ENCODE data around the gene OTOGL. TPM values are rescaled to one million over a fixed set of nuclear protein-coding genes. Genes with fewer than 3 reads are reported as not detected.

The OTOGL gene
- polyA plus RNA-seq, 1 of the 3 experiments (the other 2 are of a cell fraction) = 0.61 TPM

GRCh38 chr12:80157645-80158044 lies 58.3 kb downstream of the OTOGL start (continued):
- TF ChIP-seq EZH2phosphoT487 (IDR thresholded peaks at IDR 0.05; ENCODE audit: borderline replicate concordance, low read depth) = no peak

DNA sequence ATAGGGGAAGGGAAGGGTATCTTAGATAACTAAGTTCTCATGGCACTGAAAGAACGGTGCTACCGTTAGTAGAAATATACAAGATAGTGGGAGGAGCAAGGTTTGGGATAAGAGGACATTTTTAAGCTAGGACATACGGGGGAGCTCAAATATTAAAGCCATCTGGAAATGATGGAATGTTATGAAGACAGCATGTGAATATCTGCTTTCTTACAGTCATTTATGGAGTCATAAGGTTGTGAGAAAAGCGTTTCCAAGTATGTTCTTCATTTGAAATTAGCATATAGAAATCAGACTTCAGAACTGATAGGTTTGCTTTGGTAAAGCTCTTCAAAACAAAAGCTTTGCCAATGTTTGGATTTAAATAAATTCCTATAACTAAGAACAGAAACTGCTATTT lies 62.3 kb downstream of the OTOGL start:
- peaks cover 3% of the 10 kb centered on the region for H3F3A ChIP-seq (replicated peaks; ENCODE audit: insufficient read depth)
- WGBS (ENCODE audit: low lambda C conversion rate) = 14% methylated on average over 4 of the region's 4 CpGs
- DNase-seq = no peak
- no peaks in the 10 kb centered on the region for H3K9me3 ChIP-seq
- H3K4me2 ChIP-seq = no peak overlapping the region
- no peak overlapping the region for H3K4me3 ChIP-seq (ENCODE audit: low read depth in 2 of 2, low read length in 1 of 2)
- H3K27me3 ChIP-seq (ENCODE audit: insufficient read depth) = no peaks in the 10 kb centered on the region
- no peak overlapping the region for H3K9ac ChIP-seq
- TF ChIP-seq RCOR1 (IDR thresholded peaks at IDR 0.05; ENCODE audit: low read length) = no peak
- TF ChIP-seq TCF12 (IDR thresholded peaks at IDR 0.05) = peak; percentile 38; the same call in 1 of the 2 replicates
- POLR2A ChIA-PET = no interaction called here
- CTCF ChIA-PET = no interaction called here
- no peaks in the 10 kb centered on the region for H3K4me1 ChIP-seq (ENCODE audit: control insufficient read depth in 1 of 2, insufficient read depth in 2 of 2, low read depth in 1 of 2, low read length in 1 of 2)
- H3K79me2 ChIP-seq (ENCODE audit: insufficient read depth) = no peaks in the 10 kb centered on the region
- no peaks in the 10 kb centered on the region for H4K20me1 ChIP-seq (ENCODE audit: insufficient read depth)
- H3K36me3 ChIP-seq (replicated peaks in 1 of 2; ENCODE audit: control insufficient read depth in 1 of 2, insufficient read depth in 2 of 2, low read length in 1 of 2) = no peaks in the 10 kb centered on the region
- H3K27ac ChIP-seq (ENCODE audit: low read depth in 2 of 2, low read length in 1 of 2) = peak overlapping the region in 1 of 2 experiments; percentile 33; a peak in 1 of 4 replicates
- H2AFZ ChIP-seq (ENCODE audit: low read depth) = peak overlapping the region; percentile 71; the same call in 1 of the 2 replicates
- H3K9me2 ChIP-seq = peaks cover 4% of the 10 kb centered on the region; the same call in 1 of the 2 replicates

DNA sequence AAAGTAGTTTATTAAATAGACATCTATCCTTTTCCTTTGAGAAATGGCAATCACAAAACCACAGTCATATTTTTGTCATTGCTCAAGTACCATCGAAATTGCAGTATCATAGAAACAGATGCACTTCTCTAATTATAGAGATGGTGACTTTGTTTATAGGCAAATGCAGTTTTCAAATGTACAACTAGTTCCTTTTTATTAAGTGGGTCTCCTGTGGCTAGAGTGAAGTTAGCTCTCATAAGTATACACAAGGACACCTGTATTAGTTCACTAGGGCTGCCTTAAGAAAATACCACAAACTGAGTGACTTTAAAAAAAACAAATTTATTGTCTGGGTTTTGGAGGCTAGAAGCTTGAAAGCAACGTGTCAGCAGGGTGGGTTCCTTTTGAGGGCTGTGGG lies 62.8 kb downstream of the OTOGL start:
- Histone ChIP-seq H3K9me3 (no peaks in the 10 kb centered on the region), H3K27me3 (ENCODE audit: insufficient read depth) (no peaks in the 10 kb centered on the region), H3K27ac (ENCODE audit: low read depth in 2 of 2, low read length in 1 of 2) (peak overlapping the region in 1 of 2 experiments; percentile 33; a peak in 1 of 4 replicates), H3K4me2 (no peak overlapping the region), H4K20me1 (ENCODE audit: insufficient read depth) (no peaks in the 10 kb centered on the region), H3K36me3 (replicated peaks in 1 of 2; ENCODE audit: control insufficient read depth in 1 of 2, insufficient read depth in 2 of 2, low read length in 1 of 2) (no peaks in the 10 kb centered on the region), H3K4me3 (ENCODE audit: low read depth in 2 of 2, low read length in 1 of 2) (no peak overlapping the region), H2AFZ (ENCODE audit: low read depth) (peak overlapping the region; percentile 71), H3K4me1 (ENCODE audit: control insufficient read depth in 1 of 2, insufficient read depth in 2 of 2, low read depth in 1 of 2, low read length in 1 of 2) (no peaks in the 10 kb centered on the region), H3F3A (replicated peaks; ENCODE audit: insufficient read depth) (peaks cover 3% of the 10 kb centered on the region), H3K9ac (no peak overlapping the region), H3K79me2 (ENCODE audit: insufficient read depth) (no peaks in the 10 kb centered on the region), H3K9me2 (peaks cover 4% of the 10 kb centered on the region; the same call in 1 of the 2 replicates)
- 16% methylated on average over 2 of the region's 2 CpGs for WGBS (ENCODE audit: low lambda C conversion rate)
- POLR2A ChIA-PET = no interaction called here
- no peak for DNase-seq
- CTCF ChIA-PET = no interaction called here
- no peak for TF ChIP-seq RXRA (IDR thresholded peaks at IDR 0.05; ENCODE audit: borderline replicate concordance, low read depth)
- no peak for TF ChIP-seq POLR2AphosphoS5 (IDR thresholded peaks at IDR 0.05; ENCODE audit: low read depth, low read length)
- TF ChIP-seq MEF2A (IDR thresholded peaks at IDR 0.05; ENCODE audit: borderline replicate concordance, low read depth) = no peak
- TF ChIP-seq RFX5 (IDR thresholded peaks at IDR 0.05; ENCODE audit: low read length) = no peak
- TF ChIP-seq RAD21 (IDR thresholded peaks at IDR 0.05; ENCODE audit: low read length) = no peak
- no peak for TF ChIP-seq CHD2 (IDR thresholded peaks at IDR 0.05; ENCODE audit: low read length, partially characterized antibody)
- TF ChIP-seq, protein P1, sequence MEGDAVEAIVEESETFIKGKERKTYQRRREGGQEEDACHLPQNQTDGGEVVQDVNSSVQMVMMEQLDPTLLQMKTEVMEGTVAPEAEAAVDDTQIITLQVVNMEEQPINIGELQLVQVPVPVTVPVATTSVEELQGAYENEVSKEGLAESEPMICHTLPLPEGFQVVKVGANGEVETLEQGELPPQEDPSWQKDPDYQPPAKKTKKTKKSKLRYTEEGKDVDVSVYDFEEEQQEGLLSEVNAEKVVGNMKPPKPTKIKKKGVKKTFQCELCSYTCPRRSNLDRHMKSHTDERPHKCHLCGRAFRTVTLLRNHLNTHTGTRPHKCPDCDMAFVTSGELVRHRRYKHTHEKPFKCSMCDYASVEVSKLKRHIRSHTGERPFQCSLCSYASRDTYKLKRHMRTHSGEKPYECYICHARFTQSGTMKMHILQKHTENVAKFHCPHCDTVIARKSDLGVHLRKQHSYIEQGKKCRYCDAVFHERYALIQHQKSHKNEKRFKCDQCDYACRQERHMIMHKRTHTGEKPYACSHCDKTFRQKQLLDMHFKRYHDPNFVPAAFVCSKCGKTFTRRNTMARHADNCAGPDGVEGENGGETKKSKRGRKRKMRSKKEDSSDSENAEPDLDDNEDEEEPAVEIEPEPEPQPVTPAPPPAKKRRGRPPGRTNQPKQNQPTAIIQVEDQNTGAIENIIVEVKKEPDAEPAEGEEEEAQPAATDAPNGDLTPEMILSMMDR (IDR thresholded peaks at IDR 0.05) = no peak
- no peak for TF ChIP-seq GABPA (IDR thresholded peaks at IDR 0.05; ENCODE audit: low read depth)
- TF ChIP-seq, protein P2, sequence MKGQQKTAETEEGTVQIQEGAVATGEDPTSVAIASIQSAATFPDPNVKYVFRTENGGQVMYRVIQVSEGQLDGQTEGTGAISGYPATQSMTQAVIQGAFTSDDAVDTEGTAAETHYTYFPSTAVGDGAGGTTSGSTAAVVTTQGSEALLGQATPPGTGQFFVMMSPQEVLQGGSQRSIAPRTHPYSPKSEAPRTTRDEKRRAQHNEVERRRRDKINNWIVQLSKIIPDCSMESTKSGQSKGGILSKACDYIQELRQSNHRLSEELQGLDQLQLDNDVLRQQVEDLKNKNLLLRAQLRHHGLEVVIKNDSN (IDR thresholded peaks at IDR 0.05; ENCODE audit: borderline replicate concordance, low read depth) = no peak
- no peak for TF ChIP-seq RCOR1 (IDR thresholded peaks at IDR 0.05; ENCODE audit: low read length)
- no peak for TF ChIP-seq MXI1 (IDR thresholded peaks at IDR 0.05; ENCODE audit: low read depth, low read length)
- no peak for TF ChIP-seq NFIC (IDR thresholded peaks at IDR 0.05; ENCODE audit: borderline replicate concordance)
- no peak for TF ChIP-seq NRF1 (IDR thresholded peaks at IDR 0.05; ENCODE audit: low read depth, low read length)
- no peak for TF ChIP-seq FOXM1 (IDR thresholded peaks at IDR 0.05; ENCODE audit: low read depth)
- TF ChIP-seq TAF1 (IDR thresholded peaks at IDR 0.05; ENCODE audit: borderline replicate concordance, low read depth, low read length) = no peak
